Stimulated activated CD4-positive, alpha-beta T cell treated with anti-CD3 and anti-CD28 coated beads, Interleukin-12 subunit alpha, Interleukin-12 subunit beta, amount 100 ng/mL, for 48 hours (primary cell): ENCODE results near the gene TBX1.

ENCODE experiments used
- DNase-seq, 3 donors: peaks; one replicate each; pipeline ENCODE4 v3.0.0-alpha.2; 2020; ENCODE audit warnings: low read depth in 2 of 3, low spot score in 1 of 3

Gene TBX1

GRCh38 chr22:19760058-19760950, at the start of gene TBX1:
TSS of gene TBX1 (plus strand) at chr22:19760778. CDS start at chr22:19760844, 66 bp downstream.
- no peak for DNase-seq

GRCh38 chr22:19713245-19713644, 47.3 kb upstream of the TBX1 start:
- DNase-seq, result no peak

GRCh38 chr22:19713650-19714311, 46.8 kb upstream of the TBX1 start:
- DNase-seq, result no peak

GRCh38 chr22:19714312-19715187, 46.0 kb upstream of the TBX1 start, which contains the start of gene SEPTIN5:
TSS of gene SEPTIN5 (plus strand) at chr22:19714503. CDS start at chr22:19714589, 86 bp downstream.
- DNase-seq, result no peak

GRCh38 chr22:19715188-19715930, 45.2 kb upstream of the TBX1 start:
- DNase-seq, result no peak

GRCh38 chr22:19716041-19716828, 44.3 kb upstream of the TBX1 start:
- DNase-seq, result no peak

- no peak for DNase-seq
Measured at GRCh38 chr22:19716829-19717105, 43.8 kb upstream of the TBX1 start.

- DNase-seq, result no peak
Measured at GRCh38 chr22:19717181-19717580, 43.4 kb upstream of the TBX1 start.

GRCh38 chr22:19717691-19718455, 42.7 kb upstream of the TBX1 start:
- DNase-seq, result peak; percentile 49 to 75 (median 65)

GRCh38 chr22:19718456-19719049, 42.0 kb upstream of the TBX1 start:
- no peak for DNase-seq

GRCh38 chr22:19719050-19719482, 41.5 kb upstream of the TBX1 start:
- no peak for DNase-seq

GRCh38 chr22:19719488-19720021, 41.0 kb upstream of the TBX1 start:
- no peak for DNase-seq

- no peak for DNase-seq
Measured at GRCh38 chr22:19720150-19720827, 40.3 kb upstream of the TBX1 start.

- no peak for DNase-seq
Measured at GRCh38 chr22:19720999-19721329, 39.6 kb upstream of the TBX1 start.

- DNase-seq, result no peak
Measured at GRCh38 chr22:19721330-19722177, 39.0 kb upstream of the TBX1 start.

GRCh38 chr22:19722178-19722981, 38.2 kb upstream of the TBX1 start:
- no peak for DNase-seq

GRCh38 chr22:19722982-19723231, 37.7 kb upstream of the TBX1 start:
- DNase-seq, result no peak
